OCI-LY3 (cell line): ENCODE data around the gene DOCK4.

ENCODE experiments used
- EZH2phosphoT487 ChIP-seq: fragments of 200-600 bp; shearing (Covaris generic); IDR thresholded peaks from 2 replicates; pipeline ENCODE4 v1.6.1; 2018; ENCODE audit warnings: antibody characterized with exemption, mixed run types, low read depth
- TF ChIP-seq, protein P1 (sequence below): fragments of 200-600, 300-600 bp; sonication (generic); IDR thresholded peaks from 2 replicates; pipeline ENCODE4 v1.5.1; 2014; ENCODE audit warnings: antibody characterized with exemption, low read length, low read depth

- TF ChIP-seq, protein P1, sequence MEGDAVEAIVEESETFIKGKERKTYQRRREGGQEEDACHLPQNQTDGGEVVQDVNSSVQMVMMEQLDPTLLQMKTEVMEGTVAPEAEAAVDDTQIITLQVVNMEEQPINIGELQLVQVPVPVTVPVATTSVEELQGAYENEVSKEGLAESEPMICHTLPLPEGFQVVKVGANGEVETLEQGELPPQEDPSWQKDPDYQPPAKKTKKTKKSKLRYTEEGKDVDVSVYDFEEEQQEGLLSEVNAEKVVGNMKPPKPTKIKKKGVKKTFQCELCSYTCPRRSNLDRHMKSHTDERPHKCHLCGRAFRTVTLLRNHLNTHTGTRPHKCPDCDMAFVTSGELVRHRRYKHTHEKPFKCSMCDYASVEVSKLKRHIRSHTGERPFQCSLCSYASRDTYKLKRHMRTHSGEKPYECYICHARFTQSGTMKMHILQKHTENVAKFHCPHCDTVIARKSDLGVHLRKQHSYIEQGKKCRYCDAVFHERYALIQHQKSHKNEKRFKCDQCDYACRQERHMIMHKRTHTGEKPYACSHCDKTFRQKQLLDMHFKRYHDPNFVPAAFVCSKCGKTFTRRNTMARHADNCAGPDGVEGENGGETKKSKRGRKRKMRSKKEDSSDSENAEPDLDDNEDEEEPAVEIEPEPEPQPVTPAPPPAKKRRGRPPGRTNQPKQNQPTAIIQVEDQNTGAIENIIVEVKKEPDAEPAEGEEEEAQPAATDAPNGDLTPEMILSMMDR: no peak
- no peak for TF ChIP-seq EZH2phosphoT487
These were observed 511.8 kb downstream of the DOCK4 start for GRCh38 chr7:111694376-111694775.
